IMR-90 (cell line): ENCODE data around the gene FNDC1. TPM values are rescaled to one million over a fixed set of nuclear protein-coding genes. Genes with fewer than 3 reads are reported as not detected.

ENCODE experiments used
- ATAC-seq: fragments of 200-7000 bp; cut with Tn5 transposase; 2 replicates; pipeline ENCODE4 v1.9.1; 2020; ENCODE audit warnings: low read depth, mild to moderate bottlenecking, moderate library complexity
- BruUV-seq: library from RNA; stranded (reverse); fragments of 400-500 nt; replicated peaks from 2 replicates; lab custom pipeline; 2021; lab: Mats Ljungman, UMichigan
- CTCF ChIA-PET: fragments of 300-600 bp; formaldehyde crosslinking; extraction: SDS; loops from one replicate; lab custom pipeline; 2021; ENCODE audit warnings: antibody characterized with exemption; lab: Yijun Ruan, JAX
- POLR2A ChIA-PET: fragments of 300-600 bp; sonication (Branson Sonifier 250); formaldehyde crosslinking; loops from one replicate; lab custom pipeline; 2022; ENCODE audit warnings: antibody characterized with exemption; ENCODE audit not compliant: unreplicated experiment; lab: Charles Lee
- DNase-seq: peaks from one replicate; pipeline ENCODE4 v3.0.0; 2013
- H2AFZ ChIP-seq: replicated peaks from 2 replicates; pipeline ENCODE3; 2013; ENCODE audit warnings: low read length, mild to moderate bottlenecking; ENCODE audit not compliant: poor library complexity
- H2AK5ac ChIP-seq: 2 replicates; pipeline ENCODE4 v1.6.1; 2013; ENCODE audit warnings: low read depth, low read length, inconsistent platforms
- H2AK9ac ChIP-seq: replicated peaks from 2 replicates; pipeline ENCODE3; 2013; ENCODE audit warnings: mild to moderate bottlenecking, low read depth, low read length, moderate library complexity; ENCODE audit not compliant: poor library complexity
- H2BK120ac ChIP-seq: 2 replicates; pipeline ENCODE4 v1.6.1; 2013; ENCODE audit warnings: low read depth, low read length, inconsistent platforms
- H2BK15ac ChIP-seq: 3 replicates; pipeline ENCODE4 v1.6.1; 2013; ENCODE audit warnings: low read depth, low read length, inconsistent platforms
- H2BK20ac ChIP-seq: 2 replicates; pipeline ENCODE4 v1.6.1; 2013; ENCODE audit warnings: low read depth, mild to moderate bottlenecking, inconsistent platforms, low read length, moderate library complexity
- H2BK5ac ChIP-seq: 2 replicates; pipeline ENCODE4 v1.6.1; 2013; ENCODE audit warnings: mild to moderate bottlenecking, low read depth, low read length, inconsistent platforms; ENCODE audit not compliant: poor library complexity, severe bottlenecking
- H3K14ac ChIP-seq: replicated peaks from 2 replicates; pipeline ENCODE4 v1.6.1; 2013; ENCODE audit warnings: low read depth, low read length, inconsistent platforms
- H3K18ac ChIP-seq: 2 replicates; pipeline ENCODE4 v1.6.1; 2013; ENCODE audit warnings: low read depth, low read length, control low read depth
- H3K23ac ChIP-seq: 2 replicates; pipeline ENCODE4 v1.6.1; 2013; ENCODE audit warnings: low read depth, low read length, inconsistent platforms
- H3K27ac ChIP-seq: 2 replicates; pipeline ENCODE4 v1.5.1; 2013; ENCODE audit warnings: mild to moderate bottlenecking, control low read depth, low read length; ENCODE audit not compliant: insufficient read depth
- H3K27me3 ChIP-seq: 2 replicates; pipeline ENCODE4 v1.6.1; 2013; ENCODE audit warnings: low read length; ENCODE audit not compliant: control insufficient read depth, insufficient read depth
- H3K36me3 ChIP-seq: 2 replicates; pipeline ENCODE4 v1.6.1; 2013; ENCODE audit warnings: low read length, mixed read lengths; ENCODE audit not compliant: control insufficient read depth, insufficient read depth
- H3K4ac ChIP-seq: 2 replicates; pipeline ENCODE4 v1.6.1; 2013; ENCODE audit warnings: low read depth, low read length, inconsistent platforms
- H3K4me1 ChIP-seq: 2 replicates; pipeline ENCODE4 v1.6.1; 2013; ENCODE audit warnings: low read length, mixed read lengths; ENCODE audit not compliant: control insufficient read depth, insufficient read depth
- H3K4me2 ChIP-seq: 2 replicates; pipeline ENCODE4 v1.6.1; 2013; ENCODE audit warnings: low read depth, mild to moderate bottlenecking, control low read depth, low read length, moderate library complexity
- H3K4me3 ChIP-seq: 2 replicates; pipeline ENCODE4 v1.5.1; 2013; ENCODE audit warnings: low read depth, mild to moderate bottlenecking, control low read depth, low read length, moderate library complexity; ENCODE audit not compliant: insufficient read depth
- H3K56ac ChIP-seq: 2 replicates; pipeline ENCODE4 v1.6.1; 2013; ENCODE audit warnings: low read length, inconsistent platforms; ENCODE audit not compliant: insufficient read depth; ENCODE audit errors: extremely low read depth
- H3K79me1 ChIP-seq, 2 experiments: 2 replicates each; pipeline ENCODE4 v1.6.1; 2013; ENCODE audit warnings: low read length in 2 of 2, inconsistent platforms in 1 of 2, low read depth in 1 of 2
- H3K9ac ChIP-seq: 2 replicates; pipeline ENCODE4 v1.6.1; 2013; ENCODE audit warnings: low read depth, low read length, control low read depth
- H3K9me1 ChIP-seq: 2 replicates; pipeline ENCODE4 v1.6.1; 2013; ENCODE audit warnings: low read length, inconsistent platforms; ENCODE audit not compliant: insufficient read depth
- H3K9me3 ChIP-seq: 2 replicates; pipeline ENCODE4 v1.6.1; 2013; ENCODE audit warnings: low read length; ENCODE audit not compliant: control insufficient read depth, insufficient read depth
- H4K20me1 ChIP-seq: 2 replicates; pipeline ENCODE4 v1.6.1; 2013; ENCODE audit warnings: low read length, inconsistent platforms; ENCODE audit not compliant: insufficient read depth
- H4K5ac ChIP-seq: 2 replicates; pipeline ENCODE4 v1.6.1; 2013; ENCODE audit warnings: mild to moderate bottlenecking, low read depth, low read length, control low read depth
- H4K8ac ChIP-seq, 2 experiments: 2 replicates each; pipeline ENCODE4 v1.6.1; 2013; ENCODE audit warnings: low read depth in 2 of 2, low read length in 2 of 2, control low read depth in 1 of 2, inconsistent platforms in 1 of 2
- H4K91ac ChIP-seq: 2 replicates; pipeline ENCODE4 v1.6.1; 2013; ENCODE audit warnings: low read depth, low read length, inconsistent platforms; ENCODE audit not compliant: insufficient read depth
- BHLHE40 ChIP-seq: fragments of 150-350 bp; IDR thresholded peaks from 2 replicates; pipeline ENCODE4 v1.6.1; 2016; ENCODE audit warnings: mild to moderate bottlenecking, low read depth, low read length
- CEBPB ChIP-seq: IDR thresholded peaks from 2 replicates; pipeline ENCODE4 v1.6.1; 2012; ENCODE audit warnings: low read depth, low read length, improper control_type of control experiment
- CHD1 ChIP-seq: IDR thresholded peaks from 2 replicates; pipeline ENCODE4 v1.6.1; 2012; ENCODE audit warnings: low read depth, low read length, improper control_type of control experiment
- CTCF ChIP-seq: conservative IDR thresholded peaks from 2 replicates; pipeline ENCODE4 v1.5.1; 2012; ENCODE audit warnings: mild to moderate bottlenecking, low read depth, low read length, improper control_type of control experiment
- ELK1 ChIP-seq: fragments of 150-350 bp; IDR thresholded peaks from 2 replicates; pipeline ENCODE4 v1.6.1; 2016; ENCODE audit warnings: low read depth, mild to moderate bottlenecking, low read length, moderate library complexity, borderline replicate concordance
- FOS ChIP-seq: fragments of 150-350 bp; IDR thresholded peaks from 2 replicates; pipeline ENCODE4 v1.6.1; 2016; ENCODE audit warnings: low read depth, low read length
- MAFK ChIP-seq: IDR thresholded peaks from 2 replicates; pipeline ENCODE4 v1.6.1; 2012; ENCODE audit warnings: low read depth, low read length, improper control_type of control experiment
- MAZ ChIP-seq: IDR thresholded peaks from 2 replicates; pipeline ENCODE4 v1.6.1; 2012; ENCODE audit warnings: low read depth, mild to moderate bottlenecking, low read length, improper control_type of control experiment, moderate library complexity, borderline replicate concordance
- MXI1 ChIP-seq: IDR thresholded peaks from 2 replicates; pipeline ENCODE4 v1.6.1; 2012; ENCODE audit warnings: low read depth, mild to moderate bottlenecking, low read length, moderate library complexity, borderline replicate concordance
- NFE2L2 ChIP-seq: fragments of 150-350 bp; IDR thresholded peaks from 2 replicates; pipeline ENCODE4 v1.6.1; 2016; ENCODE audit warnings: low read depth, mild to moderate bottlenecking, low read length
- POLR2A ChIP-seq: IDR thresholded peaks from 2 replicates; pipeline ENCODE4 v1.6.1; 2012; ENCODE audit warnings: mild to moderate bottlenecking, low read depth, low read length
- RAD21 ChIP-seq: IDR thresholded peaks from 2 replicates; pipeline ENCODE4 v1.6.1; 2012; ENCODE audit warnings: low read length, improper control_type of control experiment
- RCOR1 ChIP-seq: IDR thresholded peaks from 2 replicates; pipeline ENCODE4 v1.6.1; 2012; ENCODE audit warnings: mild to moderate bottlenecking, low read length, improper control_type of control experiment; ENCODE audit not compliant: insufficient replicate concordance
- RFX5 ChIP-seq: IDR thresholded peaks from 2 replicates; pipeline ENCODE4 v1.8.0; 2012; ENCODE audit warnings: low read depth, mild to moderate bottlenecking, low read length, moderate library complexity
- SMC3 ChIP-seq: fragments of 150-350 bp; IDR thresholded peaks from 2 replicates; pipeline ENCODE4 v1.6.1; 2016; ENCODE audit warnings: low read depth, mild to moderate bottlenecking, antibody characterized with exemption, low read length, moderate library complexity
- USF2 ChIP-seq: fragments of 150-350 bp; IDR thresholded peaks from 2 replicates; pipeline ENCODE4 v1.6.1; 2017; ENCODE audit warnings: mild to moderate bottlenecking, antibody characterized with exemption, low read length, low read depth
- WGBS, 2 experiments: methylation state at CpG; one replicate each; pipeline versions ENCODE4 v1.1.5 to v1.1.7; 2013; ENCODE audit warnings: missing lambda C conversion rate in 2 of 2; ENCODE audit not compliant: insufficient read length in 1 of 2; ENCODE audit errors: extremely low coverage in 2 of 2; 5-methylcytosine and 5-hydroxymethylcytosine counted together
- dilution Hi-C: fragments of 300-500 bp; cut with HindIII; formaldehyde crosslinking; loops from one replicate; pipeline ENCODE4 v1.14.3; 2018; ENCODE audit warnings: low sequenced_read_pairs; ENCODE audit not compliant: unreplicated experiment
- in situ Hi-C: fragments of 300-500 bp; cut with MboI; formaldehyde crosslinking; loops from 3 replicates; pipeline ENCODE4 v1.14.3; 2019; ENCODE audit warnings: low sequenced_read_pairs, inconsistent platforms, mixed read lengths
- intact Hi-C: fragments of 100-400 bp; cut with micrococcal nuclease; formaldehyde crosslinking; loops from 2 replicates; pipeline ENCODE4 v1.10.0; 2022
- polyA plus RNA-seq, 3 experiments: library from polyadenylated mRNA; depleted of rRNA; stranded (reverse); fragments of >200 nt; gene quantifications; 2 replicates each; pipeline ENCODE4 v1.2.3, GENCODE V29; 2012; ENCODE audit warnings: low replicate concordance in 1 of 3
- total RNA-seq: library from RNA; depleted of rRNA; stranded (reverse); fragments of >200 nt; gene quantifications from 2 replicates; pipeline ENCODE4 v1.2.3, GENCODE V29; 2012

FNDC1 gene
- total and polyA plus RNA-seq, 2 of the 4 experiments (the other 2 are of a cell fraction), result 0.03 TPM; not detected in 1

GRCh38 chr6:159257846-159258245 lies 88.6 kb downstream of the FNDC1 start:
- Histone ChIP-seq H3K27ac (no peak overlapping the region), H2BK120ac (no peak overlapping the region), H2BK5ac (no peak overlapping the region), H3K9me3 (no peaks in the 10 kb centered on the region; the same call in 1 of the 2 replicates), H4K8ac (no peak overlapping the region), H3K4me2 (no peak overlapping the region), H4K5ac (no peak overlapping the region), H3K18ac (no peak overlapping the region), H4K91ac (no peak overlapping the region), H3K4me1 (no peaks in the 10 kb centered on the region), H3K79me1 (no peaks in the 10 kb centered on the region), H2AK9ac (no peak overlapping the region), H3K9me1 (no peaks in the 10 kb centered on the region), H3K9ac (no peak overlapping the region), H3K27me3 (no peaks in the 10 kb centered on the region), H3K23ac (no peak overlapping the region), H3K4ac (no peak overlapping the region), H4K20me1 (no peaks in the 10 kb centered on the region), H3K56ac (no peak overlapping the region), H3K36me3 (no peaks in the 10 kb centered on the region), H2AFZ (no peak overlapping the region), H2BK15ac (no peak overlapping the region), H3K4me3 (no peak overlapping the region), H3K14ac (no peak overlapping the region), H2AK5ac (no peak overlapping the region), H2BK20ac (no peak overlapping the region)
- CTCF ChIA-PET, result no interaction called here
- in situ Hi-C loops (no loop called here), dilution Hi-C loops (no loop called here), intact Hi-C loops (no loop called here)
- BruUV-seq, result no TSS peak
- POLR2A ChIA-PET, result no interaction called here
- no peak for DNase-seq
- ATAC-seq, result no peak
- TF ChIP-seq MAZ, result no peak
- TF ChIP-seq RFX5, result no peak
- no peak for TF ChIP-seq RAD21
- no peak for TF ChIP-seq CTCF
- no peak for TF ChIP-seq RCOR1
- no peak for TF ChIP-seq FOS
- no peak for TF ChIP-seq MAFK
- no peak for TF ChIP-seq ELK1
- TF ChIP-seq BHLHE40, result no peak
- TF ChIP-seq SMC3, result no peak
- TF ChIP-seq CHD1, result no peak
- no peak for TF ChIP-seq USF2
- no peak for TF ChIP-seq MXI1
- no peak for TF ChIP-seq POLR2A
- TF ChIP-seq CEBPB, result no peak
- TF ChIP-seq NFE2L2, result no peak
- WGBS, 2 experiments, result no CpG with 5 or more reads among the region's 6 CpGs
